Tibial nerve (tissue), 4 donors: ENCODE results near the gene ZNF41. TPM values are rescaled to one million over a fixed set of nuclear protein-coding genes. Genes with fewer than 3 reads are reported as not detected.

Experiments used
- DNase-seq, 2 donors: peaks; one replicate each; pipeline ENCODE4 v3.0.0-alpha.2; 2019; ENCODE audit warnings: low spot score in 2 of 2
- H3K27ac ChIP-seq, 4 donors: fragments of 200-600 bp; sonication (generic) in 3 of 4; one replicate each; pipeline ENCODE4 v1.5.1; 2017 to 2019; ENCODE audit warnings: mild to moderate bottlenecking in 1 of 4
- H3K27me3 ChIP-seq, 2 donors: fragments of 200-600 bp; sonication (generic) in 1 of 2; one replicate each; pipeline versions ENCODE4 v1.5.1 to v1.6.0; 2017 to 2019
- H3K36me3 ChIP-seq, 3 donors: fragments of 200-600 bp; sonication (generic); one replicate each; pipeline ENCODE4 v1.5.1; 2018 to 2019
- H3K4me1 ChIP-seq, 4 donors: fragments of 200-600 bp; sonication (generic) in 3 of 4; one replicate each; pipeline ENCODE4 v1.5.1; 2017 to 2019
- H3K4me3 ChIP-seq, 4 donors: fragments of 200-600 bp; sonication (generic) in 3 of 4; one replicate each; pipeline ENCODE4 v1.5.1; 2017 to 2019; ENCODE audit warnings: mild to moderate bottlenecking in 1 of 4, moderate library complexity in 1 of 4
- H3K9me3 ChIP-seq, 4 donors: fragments of 200-600 bp; sonication (generic) in 3 of 4; one replicate each; pipeline ENCODE4 v1.5.1; 2017 to 2019
- EP300 ChIP-seq, 2 donors: sonication (generic); formaldehyde crosslinking; IDR thresholded peaks; one replicate each; pipeline ENCODE4 v1.6.1; 2017; ENCODE audit warnings: antibody characterized with exemption in 2 of 2, mild to moderate bottlenecking in 1 of 2
- POLR2A ChIP-seq, 2 donors: fragments of 450-650 bp; IDR thresholded peaks; one replicate each; pipeline ENCODE4 v1.6.1; 2017; ENCODE audit warnings: antibody characterized with exemption in 2 of 2, mild to moderate bottlenecking in 2 of 2, moderate library complexity in 2 of 2
- WGBS, 2 donors: methylation state at CpG; one replicate each; pipeline ENCODE4 v1.1.5; 2018; 5-methylcytosine and 5-hydroxymethylcytosine counted together
- total RNA-seq, 4 donors: library from RNA; depleted of rRNA; stranded (reverse); fragments of >200 nt; gene quantifications; one replicate each; pipeline ENCODE4 v1.1.0, GENCODE V29; 2016
- TF ChIP-seq, protein P1 (sequence below), 5 experiments: fragments of 200-600 bp in 3 of 5; fragments of 450-650 bp in 2 of 5; sonication (generic) in 3 of 5; IDR thresholded peaks; one replicate each; pipeline ENCODE4 v1.5.1; 2016 to 2019; ENCODE audit warnings: antibody characterized with exemption in 5 of 5, mild to moderate bottlenecking in 3 of 5, moderate library complexity in 2 of 5

ZNF41 gene
- total RNA-seq, 4 donors from 2014 or later, result 6.9 to 9.8 (median 7.8) TPM

DNA sequence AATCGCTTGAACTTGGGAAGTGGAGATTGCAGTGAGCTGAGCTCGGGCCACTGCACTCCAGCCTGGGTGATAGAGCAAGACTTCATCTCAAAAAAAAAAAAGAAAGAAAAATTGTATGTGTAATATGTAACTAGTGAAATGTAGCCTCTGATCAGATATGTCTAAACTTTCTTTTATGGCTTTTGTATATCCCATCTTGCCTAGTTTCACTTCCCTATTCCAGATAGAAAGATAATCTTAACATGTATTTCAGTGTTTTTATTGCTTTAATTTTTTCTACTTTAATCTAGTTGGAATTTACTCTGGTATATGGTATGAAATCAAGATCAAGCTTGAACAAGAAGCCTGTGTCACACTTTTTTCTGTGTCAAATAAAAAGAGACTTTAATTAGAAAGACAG, 1.9 kb upstream of the ZNF41 start:
- no peaks in the 10 kb centered on the region for H3K9me3 ChIP-seq
- no peak for DNase-seq
- H3K27me3 ChIP-seq, result no peaks in the 10 kb centered on the region
- WGBS, 2 donors, result 53 to 70% methylated on average over 2 of the region's 2 CpGs
- peaks cover 0 to 9% (median 2%) of the 10 kb centered on the region in 4 donors for H3K4me1 ChIP-seq
- H3K36me3 ChIP-seq, result no peaks in the 10 kb centered on the region
- no peak overlapping the region for H3K27ac ChIP-seq
- no peak overlapping the region for H3K4me3 ChIP-seq
- TF ChIP-seq, protein P1, sequence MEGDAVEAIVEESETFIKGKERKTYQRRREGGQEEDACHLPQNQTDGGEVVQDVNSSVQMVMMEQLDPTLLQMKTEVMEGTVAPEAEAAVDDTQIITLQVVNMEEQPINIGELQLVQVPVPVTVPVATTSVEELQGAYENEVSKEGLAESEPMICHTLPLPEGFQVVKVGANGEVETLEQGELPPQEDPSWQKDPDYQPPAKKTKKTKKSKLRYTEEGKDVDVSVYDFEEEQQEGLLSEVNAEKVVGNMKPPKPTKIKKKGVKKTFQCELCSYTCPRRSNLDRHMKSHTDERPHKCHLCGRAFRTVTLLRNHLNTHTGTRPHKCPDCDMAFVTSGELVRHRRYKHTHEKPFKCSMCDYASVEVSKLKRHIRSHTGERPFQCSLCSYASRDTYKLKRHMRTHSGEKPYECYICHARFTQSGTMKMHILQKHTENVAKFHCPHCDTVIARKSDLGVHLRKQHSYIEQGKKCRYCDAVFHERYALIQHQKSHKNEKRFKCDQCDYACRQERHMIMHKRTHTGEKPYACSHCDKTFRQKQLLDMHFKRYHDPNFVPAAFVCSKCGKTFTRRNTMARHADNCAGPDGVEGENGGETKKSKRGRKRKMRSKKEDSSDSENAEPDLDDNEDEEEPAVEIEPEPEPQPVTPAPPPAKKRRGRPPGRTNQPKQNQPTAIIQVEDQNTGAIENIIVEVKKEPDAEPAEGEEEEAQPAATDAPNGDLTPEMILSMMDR (IDR thresholded peaks at IDR 0.05), result no peak
- TF ChIP-seq POLR2A (IDR thresholded peaks at IDR 0.05) (no peak), EP300 (IDR thresholded peaks at IDR 0.05) (no peak)

DNA sequence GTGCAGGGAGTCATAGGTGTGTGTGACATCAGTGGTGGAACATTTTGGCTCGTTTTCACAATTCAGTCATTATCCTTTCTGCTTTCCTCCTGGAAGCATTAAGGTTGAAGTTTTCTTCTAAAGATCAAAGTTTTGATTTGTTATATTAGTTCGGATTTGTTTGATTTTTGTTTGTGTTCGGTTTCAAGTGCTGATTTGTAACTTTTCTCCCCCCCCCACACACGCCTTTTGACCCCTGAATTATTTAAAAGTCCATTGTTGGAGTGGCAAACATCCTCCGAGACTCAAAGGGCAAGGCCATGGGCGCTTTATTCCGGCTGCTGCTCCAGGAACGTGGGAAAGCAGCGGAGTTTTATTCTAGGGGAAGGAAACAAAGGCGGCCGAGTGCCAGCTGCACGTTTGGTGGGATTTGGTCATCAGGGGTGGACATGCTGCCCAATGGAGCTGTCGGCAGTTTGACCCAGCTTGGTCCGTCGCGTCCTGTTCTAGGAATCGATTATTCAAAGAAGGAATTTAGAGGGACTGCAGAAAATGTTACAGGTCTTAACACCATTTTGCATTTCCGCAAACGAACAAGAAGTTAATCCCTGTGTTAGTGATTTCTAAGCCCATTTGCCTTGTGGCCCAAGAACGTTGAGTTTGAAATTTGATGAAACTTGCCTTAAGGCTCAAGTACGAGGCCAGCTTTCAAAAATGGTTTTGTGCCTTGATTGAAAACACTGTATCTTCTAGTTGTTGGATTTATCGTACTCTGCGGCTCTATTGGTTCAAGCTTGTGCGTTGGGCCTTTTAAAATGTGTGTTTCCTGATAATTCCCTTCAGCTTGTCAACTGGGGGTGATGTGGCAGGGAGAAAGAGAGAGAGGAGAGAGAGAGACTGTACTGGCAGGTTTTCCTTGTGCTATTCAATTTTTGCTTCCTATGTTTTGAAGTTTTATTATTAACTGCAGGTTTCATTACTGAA, 565 bp upstream of the ZNF41 start:
- TF ChIP-seq, protein P1 (IDR thresholded peaks at IDR 0.05), result no peak
- TF ChIP-seq POLR2A (IDR thresholded peaks at IDR 0.05), result no peak
- TF ChIP-seq EP300 (IDR thresholded peaks at IDR 0.05), result no peak
- DNase-seq, result peak in 1 of 2 donors; percentile 7
- H3K4me1 ChIP-seq, result peaks cover 0 to 9% (median 2%) of the 10 kb centered on the region in 4 donors

DNA sequence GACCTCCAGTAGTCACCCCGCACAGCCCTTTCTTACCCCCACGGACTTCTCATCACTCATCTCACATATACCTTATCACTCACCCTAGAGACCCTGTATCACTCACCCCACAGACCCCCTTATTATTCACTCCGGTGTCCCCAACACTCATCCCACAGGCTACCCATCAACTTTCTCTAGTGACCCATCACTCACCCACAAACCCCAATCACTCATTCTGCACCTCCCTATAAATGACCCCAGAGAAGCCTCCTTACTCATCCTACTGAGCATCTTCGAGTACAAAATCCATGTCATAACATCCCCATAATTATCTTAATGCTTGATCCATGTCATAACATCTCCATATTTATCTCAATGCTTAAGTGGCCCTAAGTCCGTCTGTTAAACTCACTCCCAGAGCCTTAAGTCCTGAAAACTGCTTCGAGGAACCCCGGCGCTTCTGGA, 934 bp downstream of the ZNF41 start:
- Histone ChIP-seq H3K4me1 (peaks cover 0 to 9% (median 2%) of the 10 kb centered on the region in 4 donors), H3K27me3 (no peaks in the 10 kb centered on the region), H3K36me3 (no peaks in the 10 kb centered on the region), H3K27ac (peak overlapping the region; percentile 19 to 97 (median 94)), H3K9me3 (no peaks in the 10 kb centered on the region), H3K4me3 (peak overlapping the region; percentile 49 to 86 (median 64))
- TF ChIP-seq POLR2A (IDR thresholded peaks at IDR 0.05), result no peak
- TF ChIP-seq EP300 (IDR thresholded peaks at IDR 0.05), result no peak
- TF ChIP-seq, protein P1 (IDR thresholded peaks at IDR 0.05), result no peak
- DNase-seq, result no peak
- WGBS, 2 donors, result 26 to 49% methylated on average over 5 to 8 of the region's 8 CpGs

More for the DNA sequence above, 565 bp upstream of the ZNF41 start:
- H3K36me3 ChIP-seq, result no peaks in the 10 kb centered on the region
- peak overlapping the region; percentile 83 to 97 (median 94) for H3K27ac ChIP-seq
- no peaks in the 10 kb centered on the region for H3K27me3 ChIP-seq
- 0 to 44% methylated on average over 24 of the region's 24 CpGs for WGBS, 2 donors
- peak overlapping the region; percentile 49 to 86 (median 64) for H3K4me3 ChIP-seq
- H3K9me3 ChIP-seq, result no peaks in the 10 kb centered on the region

DNA sequence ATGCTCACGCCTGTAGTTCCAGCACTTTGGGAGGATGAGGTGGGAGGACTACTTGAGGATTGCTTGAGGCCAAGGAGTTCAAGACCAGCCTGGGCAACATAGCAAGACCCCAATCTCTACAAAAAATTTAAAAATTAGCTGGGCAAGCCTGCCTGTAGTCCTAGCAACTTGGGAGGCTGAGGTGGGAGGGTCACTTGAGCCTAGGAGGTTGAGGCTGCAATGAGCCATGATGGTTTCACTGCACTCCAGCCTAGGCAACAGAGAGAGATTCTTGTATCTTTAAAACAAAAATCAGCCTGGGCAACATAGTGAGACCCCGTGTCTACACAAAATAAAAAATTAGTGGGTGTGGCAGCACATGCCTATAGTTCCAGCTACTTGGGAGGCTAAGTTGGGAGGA, 1.9 kb downstream of the ZNF41 start:
- no peak overlapping the region for H3K27ac ChIP-seq
- DNase-seq, result no peak
- H3K27me3 ChIP-seq, result no peaks in the 10 kb centered on the region
- H3K9me3 ChIP-seq, result no peaks in the 10 kb centered on the region
- no peaks in the 10 kb centered on the region for H3K36me3 ChIP-seq
- H3K4me1 ChIP-seq, result peaks cover 0 to 9% (median 2%) of the 10 kb centered on the region in 4 donors
- 86 to 95% methylated on average over 2 of the region's 2 CpGs for WGBS, 2 donors
- TF ChIP-seq, protein P1 (IDR thresholded peaks at IDR 0.05), result no peak
- no peak for TF ChIP-seq POLR2A (IDR thresholded peaks at IDR 0.05)
- TF ChIP-seq EP300 (IDR thresholded peaks at IDR 0.05), result no peak
- H3K4me3 ChIP-seq, result no peak overlapping the region

DNA sequence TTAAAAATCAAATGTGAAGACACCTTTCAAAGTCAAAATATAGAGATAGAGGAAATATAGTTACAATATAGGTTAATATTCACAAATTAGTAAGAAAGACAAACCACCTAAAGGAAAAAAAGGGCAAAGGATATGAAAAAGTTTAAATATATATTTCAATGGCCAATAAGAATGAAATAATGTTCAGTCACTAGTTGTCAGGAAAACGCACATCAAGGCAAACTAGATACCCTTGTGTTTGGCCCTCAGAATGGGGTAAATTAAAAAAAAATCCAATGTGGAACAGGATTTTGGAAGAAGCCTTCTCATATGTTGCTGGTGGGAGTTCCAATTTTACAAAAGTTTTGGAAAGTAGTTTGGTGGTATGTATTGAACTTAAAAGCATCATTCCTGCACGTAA, 2.4 kb downstream of the ZNF41 start:
- Histone ChIP-seq H3K9me3 (no peaks in the 10 kb centered on the region), H3K27me3 (no peaks in the 10 kb centered on the region), H3K4me1 (peaks cover 0 to 9% (median 2%) of the 10 kb centered on the region in 4 donors), H3K36me3 (no peaks in the 10 kb centered on the region), H3K4me3 (no peak overlapping the region), H3K27ac (no peak overlapping the region)
- DNase-seq, result no peak
- TF ChIP-seq POLR2A (IDR thresholded peaks at IDR 0.05) (no peak), EP300 (IDR thresholded peaks at IDR 0.05) (no peak)
- TF ChIP-seq, protein P1 (IDR thresholded peaks at IDR 0.05), result no peak
- 48 to 54% methylated on average over 2 of the region's 2 CpGs for WGBS, 2 donors
